IPS-15b (cell line): ENCODE data around the gene TPTE2.

Source experiments
- H3K27me3 ChIP-seq: one replicate; pipeline ENCODE4 v1.6.1; 2013; ENCODE audit warnings: low read length; ENCODE audit not compliant: control insufficient read depth, insufficient read depth
- H3K36me3 ChIP-seq: one replicate; pipeline ENCODE4 v1.6.1; 2013; ENCODE audit warnings: low read length; ENCODE audit not compliant: control insufficient read depth, insufficient read depth
- H3K4me1 ChIP-seq: one replicate; pipeline ENCODE4 v1.6.1; 2013; ENCODE audit warnings: mild to moderate bottlenecking, low read length; ENCODE audit not compliant: control insufficient read depth, insufficient read depth
- H3K4me3 ChIP-seq: one replicate; pipeline ENCODE4 v1.5.1; 2013; ENCODE audit warnings: low read depth, low read length
- H3K9ac ChIP-seq: one replicate; pipeline ENCODE4 v1.6.1; 2013; ENCODE audit warnings: low read depth, mild to moderate bottlenecking, low read length
- H3K9me3 ChIP-seq: one replicate; pipeline ENCODE4 v1.6.1; 2013; ENCODE audit warnings: mild to moderate bottlenecking, low read length; ENCODE audit not compliant: control insufficient read depth, insufficient read depth

The TPTE2 gene

DNA sequence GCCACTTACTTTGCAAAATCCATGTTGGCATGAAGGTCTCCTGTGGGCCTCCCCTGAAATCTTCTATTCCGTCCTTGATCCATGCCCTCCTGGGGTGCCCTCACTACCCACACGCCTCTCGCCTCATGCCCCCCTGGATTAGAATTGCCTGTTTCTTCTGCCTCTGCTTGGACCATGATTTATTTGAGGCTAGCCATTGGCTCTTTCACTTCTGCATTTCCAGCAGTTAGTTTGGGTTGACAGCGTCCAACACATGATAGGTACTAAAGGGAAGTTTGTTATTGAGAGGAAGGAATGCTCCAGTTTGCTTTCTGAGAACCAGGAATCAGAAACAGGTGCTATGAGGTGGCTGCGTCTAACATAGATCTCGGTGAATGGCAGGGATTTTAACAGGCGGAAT, 30.5 kb upstream of the TPTE2 start:
- H3K36me3 ChIP-seq, result no peaks in the 10 kb centered on the region
- no peak overlapping the region for H3K4me3 ChIP-seq
- H3K27me3 ChIP-seq, result no peaks in the 10 kb centered on the region
- no peaks in the 10 kb centered on the region for H3K4me1 ChIP-seq
- no peak overlapping the region for H3K9ac ChIP-seq
- no peaks in the 10 kb centered on the region for H3K9me3 ChIP-seq

GRCh38 chr13:19590423-19590822, 29.1 kb upstream of the TPTE2 start:
- H3K4me3 ChIP-seq, result no peak overlapping the region
- H3K4me1 ChIP-seq, result no peaks in the 10 kb centered on the region
- no peak overlapping the region for H3K9ac ChIP-seq
- H3K9me3 ChIP-seq, result no peaks in the 10 kb centered on the region
- no peaks in the 10 kb centered on the region for H3K27me3 ChIP-seq
- H3K36me3 ChIP-seq, result no peaks in the 10 kb centered on the region

DNA sequence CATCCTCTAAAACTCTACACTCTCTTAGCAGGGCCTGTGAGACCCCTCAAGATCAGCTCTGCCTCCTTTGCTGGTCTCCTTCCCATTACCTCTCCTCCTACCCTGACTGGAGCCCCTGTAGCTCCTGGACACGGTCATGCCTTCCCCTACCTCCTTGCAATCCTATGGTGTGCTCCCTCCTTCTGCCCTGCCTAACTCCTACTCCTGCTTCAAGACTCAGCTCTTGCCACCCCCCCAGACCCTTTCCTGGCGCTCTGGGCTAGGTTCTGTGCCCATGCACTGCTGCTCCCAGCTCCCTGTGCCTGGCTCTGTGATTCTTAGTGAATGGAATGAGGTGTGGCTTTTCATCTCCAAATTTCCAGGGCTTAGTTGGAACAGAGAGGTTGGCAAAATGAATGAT, 28.0 kb upstream of the TPTE2 start:
- no peaks in the 10 kb centered on the region for H3K36me3 ChIP-seq
- H3K4me1 ChIP-seq, result no peaks in the 10 kb centered on the region
- no peak overlapping the region for H3K4me3 ChIP-seq
- no peak overlapping the region for H3K9ac ChIP-seq
- H3K9me3 ChIP-seq, result no peaks in the 10 kb centered on the region
- H3K27me3 ChIP-seq, result no peaks in the 10 kb centered on the region

- Histone ChIP-seq H3K4me1 (no peaks in the 10 kb centered on the region), H3K9ac (no peak overlapping the region), H3K9me3 (no peaks in the 10 kb centered on the region), H3K27me3 (no peaks in the 10 kb centered on the region), H3K4me3 (no peak overlapping the region), H3K36me3 (no peaks in the 10 kb centered on the region)
Measured at GRCh38 chr13:19587635-19588300, 26.4 kb upstream of the TPTE2 start.

DNA sequence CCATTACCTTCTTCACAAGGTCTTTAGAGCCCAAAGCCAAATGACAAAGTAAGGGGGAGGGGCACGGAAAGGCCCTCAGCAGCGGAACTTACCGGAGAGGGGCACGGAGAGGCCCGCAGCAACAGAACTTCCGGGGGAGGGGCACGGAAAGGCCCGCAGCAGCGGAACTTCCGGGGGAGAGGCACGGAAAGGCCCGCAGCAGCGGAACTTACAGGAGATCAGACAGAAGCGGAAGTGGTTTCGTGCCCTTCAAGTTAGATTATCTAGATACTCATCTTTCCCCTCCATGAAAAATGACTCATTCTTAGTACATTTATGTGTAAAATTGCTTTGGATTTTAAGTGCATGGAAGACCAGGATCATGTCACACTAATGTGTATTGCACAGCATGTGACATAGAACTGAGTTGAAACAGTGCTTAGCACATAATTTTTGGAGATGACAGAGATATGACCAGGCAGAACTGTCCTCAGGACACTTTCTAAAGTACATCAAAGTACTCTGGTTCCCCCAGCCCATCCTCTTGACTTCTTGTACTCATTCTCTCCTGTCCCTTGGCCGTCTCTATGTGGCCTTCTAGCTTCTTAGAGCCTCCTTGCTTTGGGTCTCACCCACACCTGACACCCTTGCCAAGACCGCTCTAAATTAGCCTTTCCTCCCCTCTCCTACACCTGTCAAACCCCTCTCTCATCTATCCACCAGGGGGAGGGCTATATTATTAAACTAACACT, 25.7 kb upstream of the TPTE2 start:
- no peaks in the 10 kb centered on the region for H3K4me1 ChIP-seq
- no peaks in the 10 kb centered on the region for H3K36me3 ChIP-seq
- H3K9ac ChIP-seq, result no peak overlapping the region
- H3K27me3 ChIP-seq, result no peaks in the 10 kb centered on the region
- peak overlapping the region; percentile 35 for H3K4me3 ChIP-seq
- H3K9me3 ChIP-seq, result no peaks in the 10 kb centered on the region

DNA sequence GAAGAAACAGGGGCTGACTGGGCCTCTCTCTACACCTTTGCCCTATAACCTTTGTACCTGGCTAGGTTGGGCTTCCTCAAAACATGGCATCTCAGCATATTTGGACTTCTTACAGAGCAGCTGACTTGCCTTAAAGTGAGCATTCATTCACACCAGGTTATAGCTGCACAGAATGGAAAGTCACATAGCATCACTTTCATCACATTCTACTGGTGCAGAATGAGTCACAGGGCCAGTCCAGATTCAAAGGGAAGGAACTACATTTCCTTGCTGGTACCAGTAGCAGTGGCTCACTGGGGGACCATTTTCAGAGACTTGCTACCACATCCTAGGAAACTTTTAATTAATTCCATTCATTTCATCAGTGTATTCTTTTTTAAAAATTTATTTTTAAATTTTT, 20.3 kb upstream of the TPTE2 start:
- no peak overlapping the region for H3K9ac ChIP-seq
- H3K4me1 ChIP-seq, result no peaks in the 10 kb centered on the region
- no peaks in the 10 kb centered on the region for H3K36me3 ChIP-seq
- H3K9me3 ChIP-seq, result no peaks in the 10 kb centered on the region
- H3K27me3 ChIP-seq, result no peaks in the 10 kb centered on the region
- H3K4me3 ChIP-seq, result no peak overlapping the region

DNA sequence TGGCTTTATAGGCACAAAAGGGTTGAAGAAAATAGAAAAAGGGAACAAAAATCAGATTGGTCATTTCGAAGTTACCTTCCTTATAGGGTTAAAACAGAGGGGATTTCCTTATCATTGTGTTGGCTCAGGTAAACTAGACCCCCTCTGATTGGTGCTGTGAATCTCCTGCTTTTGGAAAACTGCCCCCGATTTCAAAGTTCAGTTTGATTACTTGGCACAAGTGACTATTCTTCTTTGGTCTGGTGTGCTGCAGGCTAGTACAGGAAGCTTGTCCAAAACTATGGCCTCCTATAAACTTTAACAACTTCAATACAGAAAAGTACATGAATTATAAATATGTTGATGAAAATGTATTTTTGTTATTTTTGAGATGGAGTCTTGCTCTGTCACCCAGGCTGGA, 13.9 kb upstream of the TPTE2 start:
- Histone ChIP-seq H3K4me1 (no peaks in the 10 kb centered on the region), H3K36me3 (no peaks in the 10 kb centered on the region), H3K27me3 (no peaks in the 10 kb centered on the region), H3K4me3 (no peak overlapping the region), H3K9me3 (peaks cover 4% of the 10 kb centered on the region), H3K9ac (no peak overlapping the region)

- Histone ChIP-seq H3K27me3 (no peaks in the 10 kb centered on the region), H3K9me3 (peaks cover 4% of the 10 kb centered on the region), H3K4me1 (no peaks in the 10 kb centered on the region), H3K36me3 (no peaks in the 10 kb centered on the region), H3K9ac (no peak overlapping the region), H3K4me3 (no peak overlapping the region)
Measured at GRCh38 chr13:19573120-19573716, 11.9 kb upstream of the TPTE2 start.

DNA sequence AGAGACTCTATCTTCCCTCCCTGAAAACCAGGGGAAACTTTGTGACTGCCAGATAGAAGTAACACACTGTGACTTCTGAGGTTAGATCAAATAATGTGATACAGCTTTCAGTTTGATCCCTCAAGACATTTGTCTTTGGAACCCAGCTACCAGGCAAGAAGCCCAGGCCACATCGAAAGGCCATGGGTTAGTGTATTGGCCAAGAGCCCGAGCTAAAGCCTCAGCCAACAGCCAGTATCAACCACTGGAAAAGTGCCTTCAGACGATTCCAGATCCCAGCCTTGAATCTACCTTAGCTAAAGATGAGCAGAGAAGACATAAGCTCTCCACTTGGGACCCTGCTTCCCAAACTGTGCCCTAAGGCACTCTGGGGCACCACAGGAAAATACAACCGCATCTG, 10.9 kb upstream of the TPTE2 start:
- Histone ChIP-seq H3K9ac (no peak overlapping the region), H3K4me1 (no peaks in the 10 kb centered on the region), H3K36me3 (no peaks in the 10 kb centered on the region), H3K9me3 (peaks cover 4% of the 10 kb centered on the region), H3K27me3 (no peaks in the 10 kb centered on the region), H3K4me3 (no peak overlapping the region)

DNA sequence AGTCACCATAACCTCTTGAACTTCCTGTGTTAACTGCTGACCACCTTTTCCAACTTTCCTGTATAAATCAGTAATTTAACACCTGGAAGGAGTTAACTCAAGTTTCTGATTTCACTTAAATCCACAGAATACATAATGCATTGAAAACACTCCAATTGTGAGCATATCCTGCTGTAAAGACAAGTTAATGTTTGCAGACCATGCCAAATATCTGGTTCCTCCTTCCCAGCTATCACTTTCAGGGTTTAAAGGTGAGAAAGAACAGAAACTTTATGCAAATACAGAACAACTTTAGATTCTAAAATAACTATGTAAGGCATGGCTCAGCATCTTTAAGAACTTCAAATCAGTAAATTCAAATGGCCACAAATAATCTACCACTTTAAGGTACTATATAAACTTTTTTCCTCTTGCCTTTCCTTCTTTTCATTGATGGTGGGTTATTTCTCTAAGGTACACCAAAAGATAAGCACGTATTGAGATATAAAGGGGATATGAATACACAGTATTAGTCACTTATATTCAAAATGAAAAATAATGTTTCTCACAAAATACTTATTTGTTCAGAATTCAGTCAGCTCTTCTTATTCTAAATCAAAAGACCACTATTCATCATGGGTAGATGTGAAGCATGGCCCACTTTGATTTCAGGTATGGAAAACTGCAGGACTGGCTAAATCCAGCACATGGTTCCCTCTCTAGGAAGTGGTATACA, 6.6 kb upstream of the TPTE2 start:
- Histone ChIP-seq H3K4me1 (no peaks in the 10 kb centered on the region), H3K27me3 (no peaks in the 10 kb centered on the region), H3K9ac (no peak overlapping the region), H3K9me3 (peaks cover 7% of the 10 kb centered on the region), H3K4me3 (no peak overlapping the region), H3K36me3 (no peaks in the 10 kb centered on the region)

GRCh38 chr13:19561585-19561984, 253 bp upstream of the TPTE2 start:
- Histone ChIP-seq H3K4me1 (no peaks in the 10 kb centered on the region), H3K9me3 (no peaks in the 10 kb centered on the region), H3K4me3 (no peak overlapping the region), H3K27me3 (no peaks in the 10 kb centered on the region), H3K36me3 (no peaks in the 10 kb centered on the region), H3K9ac (no peak overlapping the region)
